ENCODE results near the gene GALNT11.
"Not testable (repeated sequence)": the region's sequence is repeated elsewhere in the genome, so short reads cannot be mapped to it uniquely, and the experiment has no call there.

Gene GALNT11

DNA sequence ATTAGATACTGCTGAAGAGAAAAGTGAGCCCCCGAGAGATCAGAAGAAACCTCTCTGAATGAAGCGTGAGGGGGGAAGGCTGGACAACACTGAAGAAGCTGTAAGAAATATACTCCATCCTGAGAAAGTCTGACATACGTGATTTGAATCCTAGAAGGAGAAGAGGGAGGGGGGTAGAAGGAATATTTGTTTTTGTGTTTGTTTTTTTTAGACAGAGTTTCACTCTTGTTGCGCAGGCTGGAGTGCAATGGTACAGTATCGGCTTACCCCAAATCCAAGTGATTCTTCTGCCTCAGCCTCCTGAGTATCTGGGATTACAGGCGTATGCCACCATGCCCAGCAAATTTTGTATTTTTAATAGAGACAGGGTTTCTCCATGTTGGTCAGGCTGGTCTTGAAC, 52.6 kb downstream of the GALNT11 start:
- Histone ChIP-seq H3K27ac (ENCODE audit: low read length) (no peak overlapping the region), H3K9me3 (ENCODE audit: insufficient read depth, low read length, severe bottlenecking) (no peaks in the 10 kb centered on the region), H3K9ac (ENCODE audit: low read depth, low read length) (no peak overlapping the region), H4K20me1 (ENCODE audit: insufficient read depth, low read length) (no peaks in the 10 kb centered on the region), H3K4me2 (ENCODE audit: insufficient read depth, low read length) (no peak overlapping the region), H2AFZ (ENCODE audit: low read depth, low read length) (no peak overlapping the region), H3K36me3 (ENCODE audit: insufficient read depth, low read length) (no peaks in the 10 kb centered on the region), H3K79me2 (ENCODE audit: insufficient read depth, low read length) (no peaks in the 10 kb centered on the region), H3K4me3 (ENCODE audit: low read depth in 1 of 2, low read length in 2 of 2) (no peak overlapping the region), H3K4me1 (ENCODE audit: insufficient read depth, low read length) (no peaks in the 10 kb centered on the region), H3K27me3 (ENCODE audit: insufficient read depth, low read length, poor library complexity) (peaks cover 2% of the 10 kb centered on the region)
- no peak for DNase-seq
- no peak for ATAC-seq (ENCODE audit: insufficient read depth, low read depth)
- TF ChIP-seq EZH2 (IDR thresholded peaks at IDR 0.05; ENCODE audit: borderline replicate concordance, low read depth, low read length, severe bottlenecking): no peak
- TF ChIP-seq, protein P1, sequence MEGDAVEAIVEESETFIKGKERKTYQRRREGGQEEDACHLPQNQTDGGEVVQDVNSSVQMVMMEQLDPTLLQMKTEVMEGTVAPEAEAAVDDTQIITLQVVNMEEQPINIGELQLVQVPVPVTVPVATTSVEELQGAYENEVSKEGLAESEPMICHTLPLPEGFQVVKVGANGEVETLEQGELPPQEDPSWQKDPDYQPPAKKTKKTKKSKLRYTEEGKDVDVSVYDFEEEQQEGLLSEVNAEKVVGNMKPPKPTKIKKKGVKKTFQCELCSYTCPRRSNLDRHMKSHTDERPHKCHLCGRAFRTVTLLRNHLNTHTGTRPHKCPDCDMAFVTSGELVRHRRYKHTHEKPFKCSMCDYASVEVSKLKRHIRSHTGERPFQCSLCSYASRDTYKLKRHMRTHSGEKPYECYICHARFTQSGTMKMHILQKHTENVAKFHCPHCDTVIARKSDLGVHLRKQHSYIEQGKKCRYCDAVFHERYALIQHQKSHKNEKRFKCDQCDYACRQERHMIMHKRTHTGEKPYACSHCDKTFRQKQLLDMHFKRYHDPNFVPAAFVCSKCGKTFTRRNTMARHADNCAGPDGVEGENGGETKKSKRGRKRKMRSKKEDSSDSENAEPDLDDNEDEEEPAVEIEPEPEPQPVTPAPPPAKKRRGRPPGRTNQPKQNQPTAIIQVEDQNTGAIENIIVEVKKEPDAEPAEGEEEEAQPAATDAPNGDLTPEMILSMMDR (IDR thresholded peaks at IDR 0.05; ENCODE audit: borderline replicate concordance, extremely low read depth, low read length, poor library complexity, severe bottlenecking): no peak

DNA sequence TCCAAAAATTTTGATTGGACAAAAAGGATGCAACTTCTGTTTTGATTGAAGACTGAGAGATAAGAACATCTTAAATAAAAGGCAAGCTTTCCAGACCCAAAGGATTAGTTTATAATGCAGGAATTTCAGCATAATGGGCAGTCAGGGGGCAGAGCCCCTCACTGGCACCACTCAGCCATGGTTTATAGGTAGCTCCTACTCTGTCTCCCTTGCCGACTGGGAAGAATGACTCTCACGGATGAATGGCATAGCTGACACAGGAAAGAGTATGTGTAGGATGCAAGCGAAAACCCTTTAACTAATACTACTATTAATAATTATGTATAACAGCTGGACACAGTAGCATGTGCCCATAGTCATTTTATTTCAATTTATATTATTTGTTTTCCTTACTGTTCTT, 53.3 kb downstream of the GALNT11 start:
- H3K36me3 ChIP-seq (ENCODE audit: insufficient read depth, low read length): no peaks in the 10 kb centered on the region
- H3K4me2 ChIP-seq (ENCODE audit: insufficient read depth, low read length): no peak overlapping the region
- TF ChIP-seq, protein P1 (IDR thresholded peaks at IDR 0.05; ENCODE audit: borderline replicate concordance, extremely low read depth, low read length, poor library complexity, severe bottlenecking): no peak
- no peak for TF ChIP-seq EZH2 (IDR thresholded peaks at IDR 0.05; ENCODE audit: borderline replicate concordance, low read depth, low read length, severe bottlenecking)
- peaks cover 2% of the 10 kb centered on the region for H3K27me3 ChIP-seq (ENCODE audit: insufficient read depth, low read length, poor library complexity)
- no peaks in the 10 kb centered on the region for H3K79me2 ChIP-seq (ENCODE audit: insufficient read depth, low read length)
- H3K4me3 ChIP-seq (ENCODE audit: low read depth in 1 of 2, low read length in 2 of 2): no peak overlapping the region
- H3K4me1 ChIP-seq (ENCODE audit: insufficient read depth, low read length): no peaks in the 10 kb centered on the region
- H3K9me3 ChIP-seq (ENCODE audit: insufficient read depth, low read length, severe bottlenecking): no peaks in the 10 kb centered on the region
- DNase-seq (no peak), ATAC-seq (ENCODE audit: insufficient read depth, low read depth) (no peak)
- no peaks in the 10 kb centered on the region for H4K20me1 ChIP-seq (ENCODE audit: insufficient read depth, low read length)
- H3K9ac ChIP-seq (ENCODE audit: low read depth, low read length): no peak overlapping the region
- no peak overlapping the region for H3K27ac ChIP-seq (ENCODE audit: low read length)
- no peak overlapping the region for H2AFZ ChIP-seq (ENCODE audit: low read depth, low read length)

DNA sequence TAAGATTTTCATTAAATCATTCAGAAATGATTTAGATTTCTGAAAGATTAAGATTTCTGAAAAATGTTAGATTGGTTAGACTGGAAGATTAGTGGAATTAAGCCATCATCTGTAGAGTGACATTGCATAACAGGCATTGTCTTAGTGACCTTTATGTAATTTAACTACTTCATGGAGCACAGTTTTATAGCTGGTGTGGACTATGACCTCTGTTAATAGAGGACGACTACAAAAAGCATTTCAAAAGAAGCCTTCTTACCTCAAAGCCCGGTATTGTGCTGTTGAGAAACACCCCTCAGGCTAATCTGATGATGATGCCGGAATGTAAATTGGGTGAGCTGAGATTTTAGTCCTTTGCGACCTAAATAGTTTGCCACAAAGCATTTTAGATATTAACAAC, 55.6 kb downstream of the GALNT11 start:
- H4K20me1 ChIP-seq (ENCODE audit: insufficient read depth, low read length): no peaks in the 10 kb centered on the region
- H3K79me2 ChIP-seq (ENCODE audit: insufficient read depth, low read length): no peaks in the 10 kb centered on the region

DNA sequence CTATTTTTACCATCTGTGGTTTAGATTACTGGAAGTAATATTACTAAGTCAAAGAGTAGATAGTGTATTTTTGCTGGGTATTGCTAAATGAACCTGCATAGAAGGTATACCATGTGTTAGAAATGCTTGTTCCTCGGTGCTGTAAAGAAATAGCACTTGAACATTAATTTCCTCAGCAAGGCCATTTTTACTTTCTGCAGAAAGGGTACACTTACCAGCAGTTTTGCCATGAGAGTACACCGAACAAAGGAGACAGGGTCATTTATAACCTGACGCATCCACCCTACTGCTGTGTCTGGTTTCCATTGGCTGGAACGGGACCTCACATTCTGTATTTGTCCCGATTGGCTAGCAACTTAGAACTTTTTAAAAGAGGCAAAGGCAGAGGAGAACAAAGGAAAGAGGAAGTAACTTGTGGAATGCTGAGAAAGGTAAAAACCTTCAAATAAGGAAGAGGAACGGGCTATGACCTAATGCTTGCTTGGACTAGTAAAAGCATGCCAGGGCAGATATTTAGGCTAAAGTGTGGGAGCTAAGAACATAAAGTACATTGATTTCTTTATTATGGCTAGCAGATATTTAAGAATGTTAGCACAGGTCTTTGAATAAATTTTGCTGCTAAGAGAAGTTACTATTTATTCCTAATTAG, 56.7 kb downstream of the GALNT11 start:
- H2AFZ ChIP-seq (ENCODE audit: low read depth, low read length); H3K79me2 ChIP-seq (ENCODE audit: insufficient read depth, low read length); H3K9me3 ChIP-seq (ENCODE audit: insufficient read depth, low read length, severe bottlenecking); H3K36me3 ChIP-seq (ENCODE audit: insufficient read depth, low read length); H3K27ac ChIP-seq (ENCODE audit: low read length); H3K9ac ChIP-seq (ENCODE audit: low read depth, low read length); ATAC-seq (ENCODE audit: insufficient read depth, low read depth); H3K4me3 ChIP-seq (ENCODE audit: low read depth in 1 of 2, low read length in 2 of 2); H3K4me1 ChIP-seq (ENCODE audit: insufficient read depth, low read length); H4K20me1 ChIP-seq (ENCODE audit: insufficient read depth, low read length); H3K27me3 ChIP-seq (ENCODE audit: insufficient read depth, low read length, poor library complexity); H3K4me2 ChIP-seq (ENCODE audit: insufficient read depth, low read length); DNase-seq: not testable (repeated sequence)

More for the DNA sequence above, 55.6 kb downstream of the GALNT11 start:
- H3K9ac ChIP-seq (ENCODE audit: low read depth, low read length): no peak overlapping the region
- no peaks in the 10 kb centered on the region for H3K4me1 ChIP-seq (ENCODE audit: insufficient read depth, low read length)
- ATAC-seq (ENCODE audit: insufficient read depth, low read depth) (no peak), DNase-seq (no peak)
- no peak overlapping the region for H3K4me2 ChIP-seq (ENCODE audit: insufficient read depth, low read length)
- no peak overlapping the region for H3K27ac ChIP-seq (ENCODE audit: low read length)
- H3K4me3 ChIP-seq (ENCODE audit: low read depth in 1 of 2, low read length in 2 of 2): no peak overlapping the region
- H3K9me3 ChIP-seq (ENCODE audit: insufficient read depth, low read length, severe bottlenecking): no peaks in the 10 kb centered on the region
- TF ChIP-seq, protein P1 (IDR thresholded peaks at IDR 0.05; ENCODE audit: borderline replicate concordance, extremely low read depth, low read length, poor library complexity, severe bottlenecking): no peak
- TF ChIP-seq EZH2 (IDR thresholded peaks at IDR 0.05; ENCODE audit: borderline replicate concordance, low read depth, low read length, severe bottlenecking): no peak
- peaks cover 8% of the 10 kb centered on the region for H3K27me3 ChIP-seq (ENCODE audit: insufficient read depth, low read length, poor library complexity)
- H2AFZ ChIP-seq (ENCODE audit: low read depth, low read length): no peak overlapping the region
- no peaks in the 10 kb centered on the region for H3K36me3 ChIP-seq (ENCODE audit: insufficient read depth, low read length)

Data from DND-41 (cell line).